Right cardiac atrium (tissue), 5 donors: ENCODE results near the gene CKAP2L. TPM values are rescaled to one million over a fixed set of nuclear protein-coding genes. Genes with fewer than 3 reads are reported as not detected.

Experiments used
- ATAC-seq, 2 donors: fragments of 200-7000 bp; cut with Tn5 transposase; one replicate each; pipeline versions ENCODE4 v1.8.0 to v1.9.1; 2020; ENCODE audit warnings: moderate library complexity in 2 of 2, mild to moderate bottlenecking in 1 of 2
- DNase-seq, 3 donors: peaks; one replicate each; pipeline ENCODE4 v3.0.0-alpha.2; 2020
- H3K27ac ChIP-seq: one replicate; pipeline ENCODE4 v1.5.1; 2013; ENCODE audit warnings: mild to moderate bottlenecking, low read length, control low read depth, moderate library complexity
- H3K27me3 ChIP-seq: one replicate; pipeline ENCODE4 v1.6.1; 2013; ENCODE audit not compliant: control insufficient read depth, insufficient read depth
- H3K4me1 ChIP-seq: one replicate; pipeline ENCODE4 v1.6.1; 2013; ENCODE audit warnings: low read length; ENCODE audit not compliant: control insufficient read depth, insufficient read depth
- H3K4me3 ChIP-seq: one replicate; pipeline ENCODE4 v1.5.1; 2013; ENCODE audit warnings: low read length, control low read depth
- H3K9me3 ChIP-seq: one replicate; pipeline ENCODE4 v1.6.1; 2013; ENCODE audit warnings: low read length; ENCODE audit not compliant: control insufficient read depth
- WGBS: extraction: QIAGEN DNeasy Blood & Tissue Kit; methylation state at CpG from one replicate; pipeline ENCODE4 v1.1.7; 2013; 5-methylcytosine and 5-hydroxymethylcytosine counted together
- intact Hi-C, 4 donors: fragments of 100-400 bp; cut with DNase I; formaldehyde crosslinking; loops; one replicate each; pipeline versions ENCODE4 v1.11.0 to v1.14.0; 2022 to 2023
- polyA plus RNA-seq: library from polyadenylated mRNA; stranded (reverse); fragments of 200-250 nt; gene quantifications from one replicate; pipeline ENCODE4 v1.2.3, GENCODE V29; 2013
- total RNA-seq, 4 donors: library from RNA; stranded (reverse); fragmentation: NEBNext Ultra II Directional; extraction: Animal tissue kit (Norgen Biotek cat#: 25700); gene quantifications; one replicate each; pipeline ENCODE4 v1.2.1, GENCODE V29; 2021
- donor health status: healthy with polysubstance abuse.
- donor health status: DM: no; HTN: yes; CAD: no.
- donor health status: DM: no; HTN: no; CAD: no.
- donor health status: DM: no; HTN: yes; CAD: no; lungs with severe emphysema.
- donor health status: DM: yes; HTN: yes; CAD: no.

Gene CKAP2L
- total and polyA plus RNA-seq, 5 donors, result 0.26 to 0.46 TPM; not detected in 3

GRCh38 chr2:112776113-112776512 lies 11.7 kb upstream of the CKAP2L start:
- WGBS, result 92% methylated on average over 1 of the region's 3 CpGs
- no peak for ATAC-seq
- no peaks in the 10 kb centered on the region for H3K4me1 ChIP-seq
- no peak for DNase-seq
- no peaks in the 10 kb centered on the region for H3K27me3 ChIP-seq
- intact Hi-C loops, result no loop called here
- no peak overlapping the region for H3K27ac ChIP-seq
- H3K4me3 ChIP-seq, result no peak overlapping the region
- H3K9me3 ChIP-seq, result no peaks in the 10 kb centered on the region

- no peaks in the 10 kb centered on the region for H3K9me3 ChIP-seq
- ATAC-seq (no peak), DNase-seq (no peak)
- intact Hi-C loops, result no loop called here
- H3K4me3 ChIP-seq, result no peak overlapping the region
- no peaks in the 10 kb centered on the region for H3K27me3 ChIP-seq
- H3K4me1 ChIP-seq, result no peaks in the 10 kb centered on the region
- WGBS, result 76% methylated on average over 3 of the region's 3 CpGs
- no peak overlapping the region for H3K27ac ChIP-seq
These were observed 10.3 kb upstream of the CKAP2L start for GRCh38 chr2:112774536-112775285.

GRCh38 chr2:112773556-112773955 lies 9.1 kb upstream of the CKAP2L start:
- Histone ChIP-seq H3K27ac (no peak overlapping the region), H3K9me3 (no peaks in the 10 kb centered on the region), H3K4me1 (no peaks in the 10 kb centered on the region), H3K4me3 (no peak overlapping the region), H3K27me3 (no peaks in the 10 kb centered on the region)
- WGBS, result 88% methylated on average over 2 of the region's 2 CpGs
- ATAC-seq, result no peak
- DNase-seq, result no peak
- intact Hi-C loops, result no loop called here

GRCh38 chr2:112772911-112773475 lies 8.6 kb upstream of the CKAP2L start:
- Histone ChIP-seq H3K27ac (no peak overlapping the region), H3K4me3 (no peak overlapping the region), H3K4me1 (no peaks in the 10 kb centered on the region), H3K9me3 (no peaks in the 10 kb centered on the region), H3K27me3 (no peaks in the 10 kb centered on the region)
- DNase-seq (no peak), ATAC-seq (no peak)
- intact Hi-C loops, result no loop called here
- WGBS, result 64% methylated on average over 2 of the region's 2 CpGs

- intact Hi-C loops, result no loop called here
- 70% methylated on average over 4 of the region's 4 CpGs for whole genome bisulfite sequencing
These were observed 7.9 kb upstream of the CKAP2L start for GRCh38 chr2:112772322-112772721.

GRCh38 chr2:112768432-112768831 lies 4.0 kb upstream of the CKAP2L start:
- intact Hi-C loops, result no loop called here
- Histone ChIP-seq H3K4me3 (no peak overlapping the region), H3K4me1 (no peaks in the 10 kb centered on the region), H3K27me3 (no peaks in the 10 kb centered on the region), H3K27ac (no peak overlapping the region), H3K9me3 (no peaks in the 10 kb centered on the region)
- WGBS, result 33% methylated on average over 1 of the region's 1 CpG
- no peak for DNase-seq
- no peak for ATAC-seq

More at GRCh38 chr2:112772322-112772721, 7.9 kb upstream of the CKAP2L start:
- no peaks in the 10 kb centered on the region for H3K9me3 ChIP-seq
- DNase-seq, result no peak
- H3K4me3 ChIP-seq, result no peak overlapping the region
- H3K4me1 ChIP-seq, result no peaks in the 10 kb centered on the region
- H3K27me3 ChIP-seq, result no peaks in the 10 kb centered on the region
- ATAC-seq, result no peak
- no peak overlapping the region for H3K27ac ChIP-seq

- H3K4me1 ChIP-seq, result no peaks in the 10 kb centered on the region
- H3K27ac ChIP-seq, result peak overlapping the region; percentile 2
- no peak overlapping the region for H3K4me3 ChIP-seq
- DNase-seq, result no peak
- no peaks in the 10 kb centered on the region for H3K27me3 ChIP-seq
- no peaks in the 10 kb centered on the region for H3K9me3 ChIP-seq
- intact Hi-C loops, result no loop called here
- no peak for ATAC-seq
- 55% methylated on average over 6 of the region's 6 CpGs for WGBS
These were observed 3.4 kb upstream of the CKAP2L start for GRCh38 chr2:112767693-112768330.

- H3K4me1 ChIP-seq, result no peaks in the 10 kb centered on the region
- no peaks in the 10 kb centered on the region for H3K9me3 ChIP-seq
- H3K27ac ChIP-seq, result no peak overlapping the region
- H3K27me3 ChIP-seq, result no peaks in the 10 kb centered on the region
- intact Hi-C loops, result no loop called here
- ATAC-seq, result no peak
- 37% methylated on average over 4 of the region's 4 CpGs for WGBS
- peak overlapping the region; percentile 84 for H3K4me3 ChIP-seq
- DNase-seq, result no peak
These were observed 842 bp upstream of the CKAP2L start for GRCh38 chr2:112765251-112765650.

- Histone ChIP-seq H3K4me1 (no peaks in the 10 kb centered on the region), H3K27ac (no peak overlapping the region), H3K4me3 (no peak overlapping the region), H3K27me3 (no peaks in the 10 kb centered on the region), H3K9me3 (no peaks in the 10 kb centered on the region)
- 89% methylated on average over 4 of the region's 4 CpGs for WGBS
- intact Hi-C loops, result no loop called here
- DNase-seq (no peak), ATAC-seq (no peak)
These were observed 2.1 kb downstream of the CKAP2L start for GRCh38 chr2:112762276-112762675.

- intact Hi-C loops, result no loop called here
- no peak for ATAC-seq
- DNase-seq, result no peak
These were observed 4.3 kb downstream of the CKAP2L start for GRCh38 chr2:112760149-112760548.

GRCh38 chr2:112758711-112759110 lies 5.7 kb downstream of the CKAP2L start:
- H3K27me3 ChIP-seq, result no peaks in the 10 kb centered on the region
- no peak overlapping the region for H3K27ac ChIP-seq
- 79% methylated on average over 2 of the region's 2 CpGs for WGBS
- no peak overlapping the region for H3K4me3 ChIP-seq
- H3K9me3 ChIP-seq, result no peaks in the 10 kb centered on the region
- no peak for ATAC-seq
- no peaks in the 10 kb centered on the region for H3K4me1 ChIP-seq
- intact Hi-C loops, result loop anchor here in 1 of 4 donors (10.0 kb wide), 1 partner anchor 126 kb away; no protein-coding TSS in a partner anchor
- no peak for DNase-seq

More at GRCh38 chr2:112760149-112760548, 4.3 kb downstream of the CKAP2L start:
- Histone ChIP-seq H3K27ac (no peak overlapping the region), H3K9me3 (no peaks in the 10 kb centered on the region), H3K27me3 (no peaks in the 10 kb centered on the region), H3K4me3 (no peak overlapping the region), H3K4me1 (no peaks in the 10 kb centered on the region)
- WGBS, result 90% methylated on average over 1 of the region's 1 CpG
